ENCODE measurements around the gene NCKAP1.

GRCh38 chr2:182867426-182868053 lies 170.7 kb downstream of the NCKAP1 start:
- TF ChIP-seq CTCF (IDR thresholded peaks at IDR 0.05 in 2 of 3, conservative IDR thresholded peaks at IDR 0.05 in 1 of 3; ENCODE audit: borderline replicate concordance in 1 of 3, insufficient read depth in 1 of 3, low read depth in 2 of 3, low read length in 2 of 3) (no peak), EZH2phosphoT487 (IDR thresholded peaks at IDR 0.05; ENCODE audit: borderline replicate concordance) (no peak), POLR2AphosphoS5 (IDR thresholded peaks at IDR 0.05; ENCODE audit: low read depth, low read length) (no peak), RAD21 (IDR thresholded peaks at IDR 0.05; ENCODE audit: low read depth) (no peak), CBX3 (IDR thresholded peaks at IDR 0.05; ENCODE audit: low read depth) (no peak)
